ENCODE measurements around the gene RPS28.
"Not testable (repeated sequence)": the region's sequence is repeated elsewhere in the genome, so short reads cannot be mapped to it uniquely, and the experiment has no call there.

RPS28 gene

GRCh38 chr19:8320564-8321066 is 681 bp upstream of the RPS28 start:
- DNase-seq: peak in 1 of 2 experiments; percentile 2

- DNase-seq: no peak
Observed at GRCh38 chr19:8321986-8322637, 816 bp downstream of the RPS28 start.

GRCh38 chr19:8322638-8322997 is 1.3 kb downstream of the RPS28 start:
- no peak for DNase-seq

GRCh38 chr19:8323781-8324185 is 2.5 kb downstream of the RPS28 start:
- DNase-seq: no peak

- DNase-seq: no peak
Observed at GRCh38 chr19:8324186-8325050, 3.1 kb downstream of the RPS28 start.

GRCh38 chr19:8325454-8325853 is 4.2 kb downstream of the RPS28 start:
- DNase-seq: no peak

GRCh38 chr19:8329996-8330395 is 8.7 kb downstream of the RPS28 start:
- no peak for DNase-seq

- DNase-seq: no peak
Observed at GRCh38 chr19:8331263-8331845, 10.1 kb downstream of the RPS28 start.

GRCh38 chr19:8332976-8333766 is 11.9 kb downstream of the RPS28 start:
- DNase-seq: no peak

GRCh38 chr19:8333767-8334457 is 12.6 kb downstream of the RPS28 start:
- no peak for DNase-seq

- DNase-seq: no peak
Observed at GRCh38 chr19:8334458-8335342, 13.4 kb downstream of the RPS28 start.

GRCh38 chr19:8335343-8336071 is 14.2 kb downstream of the RPS28 start:
- no peak for DNase-seq

- no peak for DNase-seq
Observed at GRCh38 chr19:8336072-8336569, 14.8 kb downstream of the RPS28 start.

GRCh38 chr19:8336660-8337059 is 15.4 kb downstream of the RPS28 start:
- no peak for DNase-seq

- DNase-seq: no peak
Observed at GRCh38 chr19:8337728-8338127, 16.4 kb downstream of the RPS28 start.

GRCh38 chr19:8338835-8339234 is 17.5 kb downstream of the RPS28 start:
- DNase-seq: no peak

- no peak for DNase-seq
Observed at GRCh38 chr19:8340341-8341096, 19.2 kb downstream of the RPS28 start.

GRCh38 chr19:8341504-8341903 is 20.2 kb downstream of the RPS28 start:
- not testable (repeated sequence) for DNase-seq

- no peak for DNase-seq
Observed at GRCh38 chr19:8342316-8342683, 21.0 kb downstream of the RPS28 start.
